OCI-LY3 (cell line): ENCODE results near the gene KLHL29.

Experiments used
- H2AFZ ChIP-seq: fragments of 200-600, 300-600 bp; shearing (Covaris generic); 2 replicates; pipeline ENCODE4 v1.6.0; 2014; ENCODE audit warnings: antibody characterized with exemption, low read depth, low read length
- H3K27ac ChIP-seq: fragments of 200-600, 300-600 bp; sonication (generic); 2 replicates; pipeline ENCODE4 v1.5.1; 2014; ENCODE audit warnings: mild to moderate bottlenecking, low read length, moderate library complexity, mixed read lengths
- H3K27me3 ChIP-seq: fragments of 200-600, 300-600 bp; sonication (generic); 2 replicates; pipeline ENCODE4 v1.6.1; 2014; ENCODE audit warnings: low read depth, low read length, mixed read lengths
- H3K36me3 ChIP-seq: fragments of 200-600, 300-600 bp; sonication (generic); replicated peaks from 2 replicates; pipeline ENCODE3; 2014; ENCODE audit warnings: low read depth, low read length, mixed read lengths
- H3K4me1 ChIP-seq: fragments of 300-600, 200-600 bp; sonication (generic); 2 replicates; pipeline ENCODE4 v1.6.1; 2014; ENCODE audit warnings: low read length, mixed read lengths
- H3K4me2 ChIP-seq: fragments of 200-600, 300-600 bp; sonication (generic); 2 replicates; pipeline ENCODE4 v1.6.1; 2014; ENCODE audit warnings: low read length, mixed read lengths
- H3K4me3 ChIP-seq: fragments of 300-600, 200-600 bp; sonication (generic); 2 replicates; pipeline ENCODE4 v1.5.1; 2014; ENCODE audit warnings: antibody characterized with exemption, mild to moderate bottlenecking, low read length, moderate library complexity
- H3K79me2 ChIP-seq: fragments of 300-600, 200-600 bp; shearing (Covaris generic); 2 replicates; pipeline ENCODE4 v1.6.1; 2014; ENCODE audit warnings: mild to moderate bottlenecking, low read length, mixed read lengths
- H3K9ac ChIP-seq: fragments of 300-600, 200-600 bp; shearing (Covaris generic); 2 replicates; pipeline ENCODE4 v1.6.0; 2014; ENCODE audit warnings: mild to moderate bottlenecking, low read length, moderate library complexity
- H3K9me3 ChIP-seq: fragments of 200-600, 300-600 bp; shearing (Covaris generic); 2 replicates; pipeline ENCODE4 v1.6.1; 2014; ENCODE audit warnings: low read length, mixed read lengths; ENCODE audit not compliant: insufficient read depth
- H4K20me1 ChIP-seq: fragments of 200-600, 300-600 bp; sonication (generic); 2 replicates; pipeline ENCODE4 v1.6.1; 2016; ENCODE audit warnings: low read length, mixed read lengths; ENCODE audit not compliant: insufficient read depth
- CTCF ChIP-seq: fragments of 200-600, 300-600 bp; sonication (generic); IDR thresholded peaks from 2 replicates; pipeline ENCODE4 v1.5.1; 2014; ENCODE audit warnings: antibody characterized with exemption, low read length, low read depth
- EZH2phosphoT487 ChIP-seq: fragments of 200-600 bp; shearing (Covaris generic); IDR thresholded peaks from 2 replicates; pipeline ENCODE4 v1.6.1; 2018; ENCODE audit warnings: antibody characterized with exemption, mixed run types, low read depth

Gene KLHL29

GRCh38 chr2:23531280-23531679 is 146.3 kb downstream of the KLHL29 start:
- Histone ChIP-seq H3K9me3 (no peaks in the 10 kb centered on the region), H3K4me3 (no peak overlapping the region), H4K20me1 (no peaks in the 10 kb centered on the region), H3K36me3 (no peaks in the 10 kb centered on the region), H3K79me2 (no peaks in the 10 kb centered on the region), H3K4me1 (no peaks in the 10 kb centered on the region), H2AFZ (no peak overlapping the region), H3K9ac (no peak overlapping the region), H3K27me3 (no peaks in the 10 kb centered on the region), H3K4me2 (no peak overlapping the region), H3K27ac (no peak overlapping the region)
- no peak for TF ChIP-seq EZH2phosphoT487
- TF ChIP-seq CTCF = no peak

- H3K4me2 ChIP-seq = no peak overlapping the region
- H3K79me2 ChIP-seq = no peaks in the 10 kb centered on the region
- no peaks in the 10 kb centered on the region for H3K36me3 ChIP-seq
- H3K4me3 ChIP-seq = no peak overlapping the region
- TF ChIP-seq CTCF (no peak), EZH2phosphoT487 (no peak)
- H2AFZ ChIP-seq = no peak overlapping the region
- no peaks in the 10 kb centered on the region for H4K20me1 ChIP-seq
- H3K27me3 ChIP-seq = no peaks in the 10 kb centered on the region
- no peak overlapping the region for H3K9ac ChIP-seq
- H3K4me1 ChIP-seq = no peaks in the 10 kb centered on the region
- H3K9me3 ChIP-seq = no peaks in the 10 kb centered on the region
- H3K27ac ChIP-seq = no peak overlapping the region
These were observed 146.9 kb downstream of the KLHL29 start for GRCh38 chr2:23531881-23532280.

GRCh38 chr2:23532391-23533337 is 147.7 kb downstream of the KLHL29 start:
- no peak overlapping the region for H3K4me2 ChIP-seq
- H3K36me3 ChIP-seq = no peaks in the 10 kb centered on the region
- TF ChIP-seq EZH2phosphoT487 (no peak), CTCF (no peak)
- no peaks in the 10 kb centered on the region for H3K4me1 ChIP-seq
- H3K27ac ChIP-seq = no peak overlapping the region
- no peaks in the 10 kb centered on the region for H4K20me1 ChIP-seq
- H3K9me3 ChIP-seq = no peaks in the 10 kb centered on the region
- H3K4me3 ChIP-seq = no peak overlapping the region
- no peaks in the 10 kb centered on the region for H3K79me2 ChIP-seq
- no peaks in the 10 kb centered on the region for H3K27me3 ChIP-seq
- H2AFZ ChIP-seq = no peak overlapping the region
- H3K9ac ChIP-seq = no peak overlapping the region

GRCh38 chr2:23533338-23533695 is 148.3 kb downstream of the KLHL29 start:
- H3K36me3 ChIP-seq = no peaks in the 10 kb centered on the region
- no peak overlapping the region for H3K27ac ChIP-seq
- no peaks in the 10 kb centered on the region for H3K79me2 ChIP-seq
- H3K4me2 ChIP-seq = no peak overlapping the region
- H3K9me3 ChIP-seq = no peaks in the 10 kb centered on the region
- H3K9ac ChIP-seq = no peak overlapping the region
- H3K4me1 ChIP-seq = no peaks in the 10 kb centered on the region
- no peaks in the 10 kb centered on the region for H3K27me3 ChIP-seq
- no peak for TF ChIP-seq CTCF
- no peak for TF ChIP-seq EZH2phosphoT487
- no peaks in the 10 kb centered on the region for H4K20me1 ChIP-seq
- no peak overlapping the region for H3K4me3 ChIP-seq
- no peak overlapping the region for H2AFZ ChIP-seq
